Endothelial cell of umbilical vein (primary cell): Measurements from ENCODE around the gene AUTS2. TPM values are rescaled to one million over a fixed set of nuclear protein-coding genes. Genes with fewer than 3 reads are reported as not detected.

Experiments used
- BruUV-seq: library from RNA; stranded (reverse); fragments of 400-500 nt; replicated peaks from 2 replicates; lab custom pipeline; 2021; lab: Mats Ljungman, UMichigan
- CTCF ChIA-PET: fragments of 300-600, 350-600 bp; sonication (Branson Sonifier 250); formaldehyde crosslinking; loops from one replicate; lab custom pipeline; 2021; ENCODE audit warnings: antibody characterized with exemption, inconsistent platforms; lab: Charles Lee
- POLR2A ChIA-PET: fragments of 300-600, 350-600 bp; sonication (Branson Sonifier 250); formaldehyde crosslinking; loops from one replicate; lab custom pipeline; 2021; ENCODE audit warnings: antibody characterized with exemption, inconsistent platforms; lab: Charles Lee
- DNase-seq: peaks from one replicate; pipeline ENCODE4 v3.0.0-alpha.2; 2011; ENCODE audit warnings: low read depth, low spot score
- FAIRE-seq: peaks from 2 replicates; lab custom pipeline; 2011; peaks lifted over from hg19 to GRCh38; lab: Jason Lieb, UNC
- H2AFZ ChIP-seq: 2 replicates; pipeline ENCODE4 v1.6.0; 2012; ENCODE audit warnings: low read depth, low read length, control low read depth, inconsistent platforms
- H3K27ac ChIP-seq: 2 replicates; pipeline ENCODE4 v1.5.1; 2011; ENCODE audit warnings: low read depth, mild to moderate bottlenecking, control low read depth, low read length, moderate library complexity; ENCODE audit not compliant: insufficient read depth
- H3K27me3 ChIP-seq, 2 experiments: 2 replicates each; pipeline versions ENCODE4 v1.6.0 to v1.6.1; 2011; ENCODE audit warnings: low read length in 2 of 2, mixed read lengths in 1 of 2; ENCODE audit not compliant: control insufficient read depth in 2 of 2, insufficient read depth in 2 of 2
- H3K36me3 ChIP-seq, 2 experiments: 2 replicates in 1 of 2; 3 replicates in 1 of 2; pipeline ENCODE4 v1.5.1; 2011; ENCODE audit warnings: low read length in 2 of 2, mild to moderate bottlenecking in 1 of 2, moderate library complexity in 1 of 2; ENCODE audit not compliant: control insufficient read depth in 2 of 2, insufficient read depth in 2 of 2; ENCODE audit errors: extremely low read depth in 1 of 2
- H3K4me1 ChIP-seq: 3 replicates; pipeline ENCODE4 v1.5.1; 2011; ENCODE audit warnings: mild to moderate bottlenecking, low read length; ENCODE audit not compliant: control insufficient read depth, insufficient read depth; ENCODE audit errors: extremely low read depth
- H3K4me2 ChIP-seq: 2 replicates; pipeline ENCODE4 v1.6.1; 2011; ENCODE audit warnings: low read length, control low read depth, mixed read lengths; ENCODE audit not compliant: insufficient read depth
- H3K4me3 ChIP-seq, 3 experiments: fragments of 200-600 bp in 1 of 3; sonication (generic), shearing (Covaris generic) in 1 of 3; replicated peaks in 1 of 3; 2 replicates each; pipeline ENCODE4 v1.5.1; 2011 to 2016; ENCODE audit warnings: control low read depth in 3 of 3, low read length in 3 of 3, mild to moderate bottlenecking in 2 of 3, inconsistent platforms in 1 of 3, low read depth in 1 of 3, moderate library complexity in 1 of 3; ENCODE audit not compliant: insufficient read depth in 1 of 3
- H3K79me2 ChIP-seq: 2 replicates; pipeline ENCODE4 v1.6.0; 2012; ENCODE audit warnings: low read length, inconsistent platforms; ENCODE audit not compliant: control insufficient read depth, insufficient read depth
- H3K9ac ChIP-seq: replicated peaks from 2 replicates; pipeline ENCODE3; 2011; ENCODE audit warnings: low read length, control low read depth; ENCODE audit not compliant: insufficient read depth; ENCODE audit errors: extremely low read depth
- H3K9me1 ChIP-seq: replicated peaks from 3 replicates; pipeline ENCODE4 v1.6.0; 2011; ENCODE audit warnings: mild to moderate bottlenecking, low read length; ENCODE audit not compliant: control insufficient read depth, insufficient read depth; ENCODE audit errors: extremely low read depth
- H3K9me3 ChIP-seq: replicated peaks from 2 replicates; pipeline ENCODE4 v1.5.1; 2012; ENCODE audit warnings: low read length, inconsistent platforms; ENCODE audit not compliant: control insufficient read depth, insufficient read depth
- H4K20me1 ChIP-seq: replicated peaks from 2 replicates; pipeline ENCODE3; 2011; ENCODE audit warnings: mild to moderate bottlenecking, low read length; ENCODE audit not compliant: control insufficient read depth, insufficient read depth; ENCODE audit errors: extremely low read depth
- EZH2 ChIP-seq: IDR thresholded peaks from 2 replicates; pipeline ENCODE4 v1.6.1; 2012; ENCODE audit warnings: borderline replicate concordance, low read depth, mild to moderate bottlenecking, moderate library complexity, low read length, inconsistent platforms; ENCODE audit not compliant: severe bottlenecking
- FOS ChIP-seq: IDR thresholded peaks from 2 replicates; pipeline ENCODE4 v1.6.1; 2011; ENCODE audit warnings: mild to moderate bottlenecking, low read length, moderate library complexity, borderline replicate concordance; ENCODE audit not compliant: insufficient read depth
- GATA2 ChIP-seq: IDR thresholded peaks from 2 replicates; pipeline ENCODE4 v1.7.0; 2011; ENCODE audit warnings: low read depth, mild to moderate bottlenecking, moderate library complexity, mixed read lengths, low read length; ENCODE audit not compliant: insufficient read length, insufficient read depth
- JUN ChIP-seq: IDR thresholded peaks from 2 replicates; pipeline ENCODE4 v1.6.1; 2011; ENCODE audit warnings: borderline replicate concordance, low read depth; ENCODE audit not compliant: insufficient read length, insufficient read depth
- MYC ChIP-seq: IDR thresholded peaks from one replicate; pipeline ENCODE4 v1.6.1; 2011; ENCODE audit warnings: mild to moderate bottlenecking, low read depth, low read length
- POLR2A ChIP-seq: IDR thresholded peaks from 2 replicates; pipeline ENCODE4 v1.6.1; 2012; ENCODE audit warnings: low read depth, mild to moderate bottlenecking, control low read depth, low read length
- POLR2AphosphoS5 ChIP-seq: IDR thresholded peaks from 2 replicates; pipeline ENCODE4 v1.6.1; 2012; ENCODE audit warnings: low read depth, mild to moderate bottlenecking, control low read depth, low read length, moderate library complexity; ENCODE audit not compliant: insufficient read depth
- dilution Hi-C: fragments of 300-500 bp; cut with MboI; formaldehyde crosslinking; loops from one replicate; pipeline ENCODE4 v1.15.0; 2019; ENCODE audit warnings: low sequenced_read_pairs; ENCODE audit not compliant: extremely low pct_ligation_motif_present
- intact Hi-C: fragments of 100-400 bp; cut with micrococcal nuclease; formaldehyde crosslinking; loops from one replicate; pipeline ENCODE4 v1.10.0; 2022
- polyA plus RNA-seq, 4 experiments: library from polyadenylated mRNA; depleted of rRNA in 3 of 4; stranded (reverse) in 3 of 4; unstranded in 1 of 4; fragments of >200 nt; gene quantifications; 2 replicates each; pipeline versions ENCODE4 v1.2.1 to v1.2.3, GENCODE V29; 2011 to 2012; ENCODE audit warnings: missing spikeins in 1 of 4
- total RNA-seq: library from RNA; stranded (reverse); gene quantifications from 2 replicates; pipeline ENCODE4 v1.2.3, GENCODE V29; 2021
- TF ChIP-seq, protein P1 (sequence below), 2 donors: IDR thresholded peaks; 1 replicate in 1 of 2; 2 replicates in 1 of 2; pipeline ENCODE4 v1.5.1; 2011; ENCODE audit warnings: low read length in 2 of 2, mild to moderate bottlenecking in 2 of 2, moderate library complexity in 2 of 2, control low read depth in 1 of 2, inconsistent platforms in 1 of 2, low read depth in 1 of 2; ENCODE audit not compliant: insufficient read depth in 1 of 2; ENCODE audit errors: extremely low read depth in 1 of 2
- TF ChIP-seq, protein P2 (sequence below): IDR thresholded peaks from 2 replicates; pipeline ENCODE4 v1.6.1; 2011; ENCODE audit not compliant: insufficient read depth, insufficient read length

The AUTS2 gene
- total and polyA plus RNA-seq, 2 donors (not counting 3 experiments of a cell fraction or from before 2014, with no cell fraction given), result 0.59 to 8.0 TPM

DNA sequence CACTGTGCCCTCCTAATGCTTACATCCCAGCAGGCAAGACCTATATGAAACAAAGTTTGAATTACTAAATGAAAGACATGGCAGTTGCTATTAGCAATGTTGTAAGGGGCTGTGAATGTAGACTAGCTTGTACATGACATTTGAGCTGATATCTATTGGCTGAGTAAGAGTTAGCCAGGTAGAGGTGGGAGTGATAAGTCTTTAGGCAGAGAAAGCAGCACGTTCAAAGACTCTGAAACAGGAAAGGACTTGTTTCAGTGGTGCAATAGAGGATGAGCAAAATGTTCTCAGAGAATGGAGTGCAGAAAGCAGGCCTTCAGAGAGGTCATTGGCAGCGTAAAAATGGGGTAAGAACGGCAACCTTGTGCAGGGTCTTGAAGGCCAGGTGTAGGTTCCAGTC lies 687.6 kb downstream of the AUTS2 start:
- Histone ChIP-seq H4K20me1 (no peaks in the 10 kb centered on the region), H3K9me1 (no peaks in the 10 kb centered on the region), H3K4me2 (no peak overlapping the region), H3K27me3 (no peaks in the 10 kb centered on the region), H3K9me3 (no peaks in the 10 kb centered on the region), H2AFZ (no peak overlapping the region), H3K4me1 (no peaks in the 10 kb centered on the region), H3K36me3 (no peaks in the 10 kb centered on the region), H3K27ac (no peak overlapping the region), H3K9ac (no peak overlapping the region), H3K4me3 (no peak overlapping the region), H3K79me2 (no peaks in the 10 kb centered on the region)
- TF ChIP-seq GATA2 (no peak), POLR2AphosphoS5 (no peak)
- TF ChIP-seq, protein P1, sequence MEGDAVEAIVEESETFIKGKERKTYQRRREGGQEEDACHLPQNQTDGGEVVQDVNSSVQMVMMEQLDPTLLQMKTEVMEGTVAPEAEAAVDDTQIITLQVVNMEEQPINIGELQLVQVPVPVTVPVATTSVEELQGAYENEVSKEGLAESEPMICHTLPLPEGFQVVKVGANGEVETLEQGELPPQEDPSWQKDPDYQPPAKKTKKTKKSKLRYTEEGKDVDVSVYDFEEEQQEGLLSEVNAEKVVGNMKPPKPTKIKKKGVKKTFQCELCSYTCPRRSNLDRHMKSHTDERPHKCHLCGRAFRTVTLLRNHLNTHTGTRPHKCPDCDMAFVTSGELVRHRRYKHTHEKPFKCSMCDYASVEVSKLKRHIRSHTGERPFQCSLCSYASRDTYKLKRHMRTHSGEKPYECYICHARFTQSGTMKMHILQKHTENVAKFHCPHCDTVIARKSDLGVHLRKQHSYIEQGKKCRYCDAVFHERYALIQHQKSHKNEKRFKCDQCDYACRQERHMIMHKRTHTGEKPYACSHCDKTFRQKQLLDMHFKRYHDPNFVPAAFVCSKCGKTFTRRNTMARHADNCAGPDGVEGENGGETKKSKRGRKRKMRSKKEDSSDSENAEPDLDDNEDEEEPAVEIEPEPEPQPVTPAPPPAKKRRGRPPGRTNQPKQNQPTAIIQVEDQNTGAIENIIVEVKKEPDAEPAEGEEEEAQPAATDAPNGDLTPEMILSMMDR (IDR thresholded peaks at IDR 0.05; ENCODE audit: extremely low read depth in 1 of 2, insufficient read depth in 1 of 2, low read depth in 1 of 2, low read length in 2 of 2), result no peak
- TF ChIP-seq, protein P2, sequence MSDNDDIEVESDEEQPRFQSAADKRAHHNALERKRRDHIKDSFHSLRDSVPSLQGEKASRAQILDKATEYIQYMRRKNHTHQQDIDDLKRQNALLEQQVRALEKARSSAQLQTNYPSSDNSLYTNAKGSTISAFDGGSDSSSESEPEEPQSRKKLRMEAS, result no peak
- intact Hi-C loops, result no loop called here
- DNase-seq (no peak), FAIRE-seq (no peak)
- ChIA-PET CTCF (no interaction called here), POLR2A (no interaction called here)
- BruUV-seq, result no TSS peak
- dilution Hi-C loops, result no loop called here

DNA sequence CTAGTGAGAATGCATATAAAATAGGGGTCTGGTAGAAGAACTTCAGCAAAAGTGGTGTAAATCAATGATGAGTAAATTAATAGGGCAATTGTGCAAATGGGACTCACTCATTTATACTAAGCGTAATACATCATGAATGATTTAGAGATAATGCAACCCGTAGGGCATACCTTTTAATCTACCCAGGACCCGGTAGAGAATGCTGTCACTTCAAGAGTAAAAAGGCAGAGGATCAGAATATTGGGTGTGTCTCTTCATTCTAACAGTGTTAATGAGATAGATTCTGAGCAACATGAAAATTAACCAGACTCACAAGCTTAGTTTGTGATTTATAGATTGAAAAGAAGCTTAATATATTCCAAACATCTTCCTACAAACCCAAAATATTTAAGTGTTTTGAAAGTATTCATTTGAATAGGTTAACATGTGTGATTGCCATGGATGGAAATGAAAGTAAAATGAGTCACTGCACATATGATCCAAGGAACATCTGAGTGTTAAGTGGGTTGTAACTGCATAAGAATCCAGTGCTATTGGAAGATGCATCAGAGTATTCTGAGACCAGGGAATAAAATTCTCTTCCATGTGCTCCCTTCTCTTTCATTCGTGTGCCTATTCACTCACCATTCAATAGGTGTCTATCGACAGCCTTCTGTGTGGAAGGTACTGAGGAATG lies 690.6 kb downstream of the AUTS2 start:
- Histone ChIP-seq H3K4me1 (no peaks in the 10 kb centered on the region), H3K9me3 (no peaks in the 10 kb centered on the region), H3K27ac (no peak overlapping the region), H3K27me3 (no peaks in the 10 kb centered on the region), H3K79me2 (no peaks in the 10 kb centered on the region), H3K9me1 (no peaks in the 10 kb centered on the region), H3K4me3 (no peak overlapping the region), H4K20me1 (no peaks in the 10 kb centered on the region), H3K4me2 (no peak overlapping the region), H2AFZ (no peak overlapping the region), H3K9ac (no peak overlapping the region), H3K36me3 (no peaks in the 10 kb centered on the region)
- ChIA-PET POLR2A (no interaction called here), CTCF (no interaction called here)
- DNase-seq (no peak), FAIRE-seq (no peak)
- intact Hi-C loops (no loop called here), dilution Hi-C loops (no loop called here)
- no TSS peak for BruUV-seq
- TF ChIP-seq JUN (no peak), GATA2 (no peak), MYC (no peak), FOS (no peak), EZH2 (no peak), POLR2AphosphoS5 (no peak), POLR2A (no peak)
- TF ChIP-seq, protein P2, result no peak
- TF ChIP-seq, protein P1 (IDR thresholded peaks at IDR 0.05; ENCODE audit: extremely low read depth in 1 of 2, insufficient read depth in 1 of 2, low read depth in 1 of 2, low read length in 2 of 2), result no peak
